DOHH2 (cell line): ENCODE data around the gene SLC49A3.
"Not testable (repeated sequence)": the region's sequence is repeated elsewhere in the genome, so short reads cannot be mapped to it uniquely, and the experiment has no call there.

ENCODE experiments used
- H3F3A ChIP-seq: fragments of 200-600 bp; sonication (generic), shearing (Covaris generic); 2 replicates; pipeline ENCODE4 v1.6.0; 2016; ENCODE audit warnings: antibody characterized with exemption, mild to moderate bottlenecking; ENCODE audit not compliant: control insufficient read depth, insufficient read depth
- H3K27ac ChIP-seq: fragments of 200-600 bp; sonication (generic); 2 replicates; pipeline ENCODE4 v1.5.1; 2014; ENCODE audit warnings: low read depth, mild to moderate bottlenecking, low read length, moderate library complexity
- H3K27me3 ChIP-seq: fragments of 200-600 bp; sonication (generic); 2 replicates; pipeline ENCODE4 v1.6.1; 2014; ENCODE audit warnings: mild to moderate bottlenecking, low read length, mixed read lengths; ENCODE audit not compliant: control insufficient read depth
- H3K36me3 ChIP-seq: fragments of 200-600 bp; sonication (generic); 2 replicates; pipeline ENCODE4 v1.6.1; 2014; ENCODE audit warnings: mild to moderate bottlenecking, low read length, moderate library complexity, mixed read lengths; ENCODE audit not compliant: control insufficient read depth
- H3K4me1 ChIP-seq: fragments of 200-600 bp; sonication (generic); 2 replicates; pipeline ENCODE4 v1.6.1; 2014; ENCODE audit warnings: mild to moderate bottlenecking, low read length, mixed read lengths; ENCODE audit not compliant: control insufficient read depth
- H3K4me2 ChIP-seq: fragments of 200-600 bp; sonication (generic); 2 replicates; pipeline ENCODE4 v1.6.0; 2014; ENCODE audit warnings: mild to moderate bottlenecking, low read length, moderate library complexity
- H3K4me3 ChIP-seq: fragments of 200-600 bp; sonication (generic); 2 replicates; pipeline ENCODE4 v1.5.1; 2014; ENCODE audit warnings: mild to moderate bottlenecking, low read length, mixed read lengths
- H3K79me2 ChIP-seq: fragments of 200-600 bp; sonication (generic); 2 replicates; pipeline ENCODE4 v1.6.1; 2014; ENCODE audit warnings: mild to moderate bottlenecking, low read length, mixed read lengths; ENCODE audit not compliant: control insufficient read depth
- H3K9me2 ChIP-seq: fragments of 200-600 bp; sonication (generic); replicated peaks from 2 replicates; pipeline ENCODE4 v1.6.1; 2014; ENCODE audit warnings: mild to moderate bottlenecking, low read length, mixed read lengths; ENCODE audit not compliant: control insufficient read depth
- H3K9me3 ChIP-seq: fragments of 200-600 bp; sonication (generic); 2 replicates; pipeline ENCODE4 v1.6.1; 2014; ENCODE audit warnings: antibody characterized with exemption, low read length, mixed read lengths; ENCODE audit not compliant: control insufficient read depth, insufficient read depth
- H4K20me1 ChIP-seq: fragments of 200-600 bp; sonication (generic); 2 replicates; pipeline ENCODE4 v1.6.0; 2014; ENCODE audit warnings: low read depth, mild to moderate bottlenecking, antibody characterized with exemption, low read length, moderate library complexity; ENCODE audit not compliant: control insufficient read depth, insufficient read depth
- EZH2phosphoT487 ChIP-seq: fragments of 200-600 bp; sonication (generic); IDR thresholded peaks from 2 replicates; pipeline ENCODE4 v1.6.1; 2017; ENCODE audit warnings: borderline replicate concordance, mild to moderate bottlenecking, antibody characterized with exemption, low read length, moderate library complexity, mixed read lengths
- TF ChIP-seq, protein P1 (sequence below): fragments of 200-600 bp; sonication (generic); IDR thresholded peaks from one replicate; pipeline ENCODE4 v1.5.1; 2014; ENCODE audit warnings: antibody characterized with exemption, mild to moderate bottlenecking, low read depth, low read length; ENCODE audit not compliant: poor library complexity, severe bottlenecking

SLC49A3 gene

GRCh38 chr4:732486-732885 lies 43.5 kb upstream of the SLC49A3 start:
- Histone ChIP-seq H3K27ac (no peak overlapping the region), H4K20me1 (no peaks in the 10 kb centered on the region; the same call in 1 of the 2 replicates), H3K4me3 (no peak overlapping the region), H3K9me2 (no peaks in the 10 kb centered on the region), H3K36me3 (peaks cover 58% of the 10 kb centered on the region), H3K4me1 (no peaks in the 10 kb centered on the region), H3K79me2 (peaks cover 18% of the 10 kb centered on the region), H3K4me2 (no peak overlapping the region), H3K9me3 (no peaks in the 10 kb centered on the region; the same call in 1 of the 2 replicates), H3F3A (no peaks in the 10 kb centered on the region), H3K27me3 (no peaks in the 10 kb centered on the region)
- TF ChIP-seq, protein P1, sequence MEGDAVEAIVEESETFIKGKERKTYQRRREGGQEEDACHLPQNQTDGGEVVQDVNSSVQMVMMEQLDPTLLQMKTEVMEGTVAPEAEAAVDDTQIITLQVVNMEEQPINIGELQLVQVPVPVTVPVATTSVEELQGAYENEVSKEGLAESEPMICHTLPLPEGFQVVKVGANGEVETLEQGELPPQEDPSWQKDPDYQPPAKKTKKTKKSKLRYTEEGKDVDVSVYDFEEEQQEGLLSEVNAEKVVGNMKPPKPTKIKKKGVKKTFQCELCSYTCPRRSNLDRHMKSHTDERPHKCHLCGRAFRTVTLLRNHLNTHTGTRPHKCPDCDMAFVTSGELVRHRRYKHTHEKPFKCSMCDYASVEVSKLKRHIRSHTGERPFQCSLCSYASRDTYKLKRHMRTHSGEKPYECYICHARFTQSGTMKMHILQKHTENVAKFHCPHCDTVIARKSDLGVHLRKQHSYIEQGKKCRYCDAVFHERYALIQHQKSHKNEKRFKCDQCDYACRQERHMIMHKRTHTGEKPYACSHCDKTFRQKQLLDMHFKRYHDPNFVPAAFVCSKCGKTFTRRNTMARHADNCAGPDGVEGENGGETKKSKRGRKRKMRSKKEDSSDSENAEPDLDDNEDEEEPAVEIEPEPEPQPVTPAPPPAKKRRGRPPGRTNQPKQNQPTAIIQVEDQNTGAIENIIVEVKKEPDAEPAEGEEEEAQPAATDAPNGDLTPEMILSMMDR: no peak
- no peak for TF ChIP-seq EZH2phosphoT487

DNA sequence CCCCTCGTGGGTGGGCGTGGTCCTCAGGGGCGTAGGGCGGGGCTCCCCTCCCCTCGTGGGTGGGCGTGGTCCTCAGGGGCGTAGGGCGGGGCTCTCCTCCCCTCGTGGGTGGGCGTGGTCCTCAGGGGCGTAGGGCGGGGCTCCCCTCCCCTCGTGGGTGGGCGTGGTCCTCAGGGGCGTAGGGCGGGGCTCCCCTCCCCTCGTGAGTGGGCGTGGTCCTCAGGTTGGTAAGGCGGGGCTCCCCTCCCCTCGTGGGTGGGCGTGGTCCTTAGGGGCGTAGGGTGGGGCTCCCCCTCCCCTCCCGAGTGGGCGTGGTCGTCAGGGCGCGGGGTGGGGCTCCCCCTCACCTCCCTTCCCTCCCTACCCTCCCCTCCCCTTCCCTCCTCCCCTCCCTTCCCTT lies 43.0 kb upstream of the SLC49A3 start:
- H3K4me3 ChIP-seq: not testable (repeated sequence)

GRCh38 chr4:730946-731904 lies 42.3 kb upstream of the SLC49A3 start:
- H3K79me2 ChIP-seq: peaks cover 30% of the 10 kb centered on the region
- not testable (repeated sequence) for H3K27me3 ChIP-seq, H3K9me2 ChIP-seq, H3K9me3 ChIP-seq, H3F3A ChIP-seq, H3K27ac ChIP-seq, H4K20me1 ChIP-seq, H3K4me2 ChIP-seq, H3K4me1 ChIP-seq, H3K4me3 ChIP-seq
- peaks cover 54% of the 10 kb centered on the region for H3K36me3 ChIP-seq

More for the DNA sequence above, 43.0 kb upstream of the SLC49A3 start:
- not testable (repeated sequence) for H3K9me2 ChIP-seq, H3K4me1 ChIP-seq, H4K20me1 ChIP-seq, H3K27ac ChIP-seq, H3K4me2 ChIP-seq, H3F3A ChIP-seq, H3K27me3 ChIP-seq, H3K9me3 ChIP-seq
- H3K79me2 ChIP-seq: peaks cover 23% of the 10 kb centered on the region
- peaks cover 54% of the 10 kb centered on the region for H3K36me3 ChIP-seq

DNA sequence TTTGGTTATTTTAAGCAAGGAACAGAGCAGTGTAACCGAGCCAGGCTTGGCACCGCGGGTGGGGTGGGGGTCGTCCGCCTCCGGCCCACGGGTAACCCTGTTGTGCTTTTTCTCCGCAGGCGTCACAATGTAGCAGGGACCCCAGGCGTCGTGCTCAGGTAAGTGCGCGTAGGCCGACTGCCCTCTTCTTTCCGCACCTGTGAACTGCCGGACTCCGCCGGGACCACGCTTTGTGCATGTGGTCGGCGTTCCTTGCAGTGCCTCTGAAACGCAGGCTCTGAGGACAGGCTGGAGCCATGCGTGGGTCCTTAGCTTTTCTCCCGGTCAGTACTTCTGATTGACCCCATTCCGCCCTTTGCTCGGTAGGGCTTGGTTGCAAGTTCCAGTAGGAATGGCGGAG lies 41.6 kb upstream of the SLC49A3 start:
- peaks cover 52% of the 10 kb centered on the region for H3K36me3 ChIP-seq
- no peak overlapping the region for H3K4me3 ChIP-seq
- H3F3A ChIP-seq: no peaks in the 10 kb centered on the region
- peaks cover 5% of the 10 kb centered on the region; the same call in 1 of the 2 replicates for H4K20me1 ChIP-seq
- H3K27ac ChIP-seq: no peak overlapping the region
- no peak overlapping the region for H3K4me2 ChIP-seq
- no peaks in the 10 kb centered on the region for H3K9me2 ChIP-seq
- no peaks in the 10 kb centered on the region; the same call in 1 of the 2 replicates for H3K9me3 ChIP-seq
- TF ChIP-seq, protein P1: no peak
- TF ChIP-seq EZH2phosphoT487: no peak
- no peaks in the 10 kb centered on the region for H3K27me3 ChIP-seq
- H3K4me1 ChIP-seq: no peaks in the 10 kb centered on the region
- peaks cover 38% of the 10 kb centered on the region for H3K79me2 ChIP-seq
